ENCODE data around the gene FOXD2. TPM values are rescaled to one million over a fixed set of nuclear protein-coding genes. Genes with fewer than 3 reads are reported as not detected.
"Not testable (repeated sequence)": the region's sequence is repeated elsewhere in the genome, so short reads cannot be mapped to it uniquely, and the experiment has no call there.

FOXD2 gene
- total RNA-seq, 4 donors from 2014 or later = 0.12 to 0.16 TPM; not detected in 2

DNA sequence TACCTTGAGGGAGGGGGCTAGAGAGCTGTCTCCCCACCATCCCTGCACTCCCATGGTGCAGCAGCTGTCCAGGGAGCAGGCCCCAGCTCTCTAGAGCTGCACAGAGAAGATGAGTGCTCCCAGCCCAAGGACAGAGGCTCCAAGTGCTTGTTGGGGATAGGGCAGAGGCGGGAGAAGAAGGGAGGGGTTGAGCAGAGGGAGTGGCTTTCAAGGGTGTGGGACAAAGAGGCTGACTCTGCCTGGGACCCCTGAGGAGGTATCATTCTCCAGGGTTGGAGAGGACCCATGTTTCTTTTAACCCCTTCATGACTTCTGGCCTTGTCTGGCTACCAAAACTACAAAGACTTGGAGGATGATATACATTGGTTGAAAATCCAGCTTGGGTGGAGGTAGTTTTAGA is 14.6 kb downstream of the FOXD2 start:
- ATAC-seq (ENCODE audit: low FRiP score) (no peak), DNase-seq (ENCODE audit: low spot score) (no peak)
- no peak for TF ChIP-seq CTCF (IDR thresholded peaks at IDR 0.05)

- not testable (repeated sequence) for ATAC-seq (ENCODE audit: low FRiP score); DNase-seq (ENCODE audit: low spot score)
Measured at GRCh38 chr1:47453910-47454309, 16.1 kb downstream of the FOXD2 start.

GRCh38 chr1:47456250-47456649 is 18.4 kb downstream of the FOXD2 start:
- TF ChIP-seq CTCF (IDR thresholded peaks at IDR 0.05) = no peak
- no peak for DNase-seq (ENCODE audit: low spot score)
- ATAC-seq (ENCODE audit: low FRiP score) = no peak

DNA sequence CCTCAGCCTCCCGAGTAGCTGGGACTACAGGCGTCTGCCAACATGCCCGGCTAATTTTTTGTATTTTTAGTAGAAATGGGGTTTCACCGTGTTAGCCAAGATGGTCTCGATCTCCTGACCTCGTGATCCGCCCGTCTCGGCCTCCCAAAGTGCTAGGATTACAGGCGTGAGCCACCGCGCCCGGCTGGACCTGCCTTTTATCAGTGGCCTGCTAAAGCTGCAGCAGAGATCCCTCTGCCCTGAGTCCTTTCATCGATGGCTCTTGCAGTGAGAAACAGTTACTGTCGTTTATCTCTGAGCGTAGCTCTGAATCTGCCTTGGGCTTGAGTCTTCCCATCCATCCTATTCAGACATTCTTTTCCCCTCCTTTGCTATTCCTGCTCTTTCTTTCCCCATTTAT is 19.7 kb downstream of the FOXD2 start:
- not testable (repeated sequence) for ATAC-seq (ENCODE audit: low FRiP score); DNase-seq (ENCODE audit: low spot score)

- TF ChIP-seq CTCF (IDR thresholded peaks at IDR 0.05) = no peak
- DNase-seq (ENCODE audit: low spot score) (no peak), ATAC-seq (ENCODE audit: low FRiP score) (no peak)
Measured at GRCh38 chr1:47459253-47459788, 21.5 kb downstream of the FOXD2 start.

DNA sequence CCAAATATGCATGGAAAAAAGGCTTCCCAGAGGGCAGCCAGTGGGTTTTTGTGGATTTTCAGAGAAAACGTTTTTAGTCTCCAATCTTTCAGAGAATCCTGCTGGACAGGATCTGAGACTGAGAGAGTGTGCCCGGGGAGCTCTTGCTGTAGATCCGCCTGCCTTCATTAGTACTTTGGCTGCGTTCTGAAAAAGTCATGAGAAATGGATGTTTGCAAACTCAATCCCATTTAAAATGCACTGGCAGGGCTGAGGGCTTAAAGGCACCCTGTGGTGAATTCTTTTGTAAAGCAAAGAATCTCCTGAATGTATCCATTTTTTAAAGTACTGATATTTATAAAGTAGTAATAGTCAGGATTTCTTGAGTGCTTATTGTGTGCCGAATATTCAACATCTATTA is 22.2 kb downstream of the FOXD2 start:
- DNase-seq (ENCODE audit: low spot score) (no peak), ATAC-seq (ENCODE audit: low FRiP score) (no peak)
- TF ChIP-seq CTCF (IDR thresholded peaks at IDR 0.05) = no peak

- DNase-seq (ENCODE audit: low spot score) = no peak
- no peak for ATAC-seq (ENCODE audit: low FRiP score)
- no peak for TF ChIP-seq CTCF (IDR thresholded peaks at IDR 0.05)
Measured at GRCh38 chr1:47460456-47460855, 22.6 kb downstream of the FOXD2 start.

DNA sequence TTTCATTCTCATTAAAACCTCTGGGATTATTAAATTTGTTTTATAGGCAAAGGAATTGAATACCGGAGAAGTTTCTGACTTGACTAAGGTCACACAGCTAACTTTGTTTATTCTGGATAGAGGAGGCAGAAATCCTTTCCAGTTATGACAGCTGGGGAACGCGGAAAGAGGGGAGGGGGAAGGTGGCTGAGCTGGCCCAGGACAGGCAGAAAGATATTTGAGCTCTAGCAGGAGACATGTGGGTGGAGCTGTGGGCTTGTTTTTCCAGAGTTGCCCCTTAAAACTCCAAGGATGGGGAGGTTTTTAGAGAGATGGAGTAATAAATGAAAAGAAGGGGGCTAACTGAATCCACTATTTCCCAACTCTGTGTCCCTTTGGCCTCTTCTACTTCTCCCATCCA is 27.8 kb downstream of the FOXD2 start:
- TF ChIP-seq CTCF (IDR thresholded peaks at IDR 0.05) = no peak
- DNase-seq (ENCODE audit: low spot score) (no peak), ATAC-seq (ENCODE audit: low FRiP score) (no peak)

Measured in omental fat pad (tissue), 4 donors.